ENCODE measurements around the gene GYG1.

The GYG1 gene

DNA sequence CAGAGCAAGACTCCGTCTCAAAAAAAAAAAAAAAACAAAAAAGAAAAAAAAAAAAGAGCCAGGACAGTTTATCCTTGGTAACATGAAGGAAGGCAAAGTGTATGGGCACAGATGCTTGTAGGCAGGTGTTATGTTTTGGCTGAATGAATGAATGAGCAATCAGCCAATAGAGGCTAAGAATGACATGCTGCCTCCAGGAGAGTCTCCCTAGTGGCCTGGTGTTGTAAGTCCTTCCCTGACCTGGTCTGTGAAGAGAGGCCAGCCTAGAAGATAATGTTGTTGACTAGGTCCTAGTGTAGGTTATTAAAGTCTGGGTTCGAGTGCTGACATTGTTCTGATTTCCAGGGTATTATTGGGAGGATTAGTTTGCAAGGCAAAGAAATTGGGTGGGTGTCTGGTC is 24.9 kb downstream of the GYG1 start:
- no peak for DNase-seq (ENCODE audit: low read depth in 1 of 2, low spot score in 1 of 2)

DNA sequence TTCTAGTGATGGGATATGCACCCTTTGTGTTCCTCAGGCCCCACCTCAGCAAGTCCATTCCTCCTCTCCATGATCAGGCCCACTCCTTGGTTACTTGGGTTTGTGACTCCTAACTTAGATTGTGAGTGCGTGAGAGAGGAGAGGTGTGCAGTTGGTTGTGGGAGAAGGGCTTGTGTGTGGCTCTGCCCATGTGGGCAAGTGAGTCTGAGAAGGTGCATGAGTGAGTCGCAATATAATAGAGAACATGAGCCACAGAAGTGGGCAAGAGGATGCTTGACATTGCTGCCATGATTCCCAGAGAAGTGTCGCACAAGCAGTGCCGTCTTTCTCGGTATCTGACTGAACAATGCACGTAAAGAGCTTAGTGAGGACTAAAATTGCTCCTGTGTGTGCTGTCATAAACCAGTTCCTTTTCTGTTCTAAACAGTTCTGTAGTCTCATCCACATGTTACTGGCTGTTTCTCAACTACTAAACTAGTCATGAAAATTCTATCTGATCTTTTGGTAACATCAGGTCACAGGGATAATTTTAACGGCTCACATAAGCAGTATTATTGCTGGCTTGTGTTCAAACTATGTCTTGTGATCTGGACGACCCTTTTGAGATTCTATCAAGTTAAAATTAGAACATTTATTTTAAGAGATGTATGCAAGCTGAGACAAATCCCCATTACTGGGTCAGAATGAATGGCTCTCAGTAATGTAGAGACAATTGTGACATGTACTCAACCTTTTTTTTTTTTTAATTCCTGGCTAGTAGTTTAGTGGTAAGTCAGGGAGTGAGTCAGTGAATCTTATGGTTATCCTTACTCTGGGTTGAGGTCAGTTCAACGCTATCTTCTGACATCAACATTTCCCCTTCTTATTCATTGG is 25.6 kb downstream of the GYG1 start:
- DNase-seq (ENCODE audit: low read depth in 1 of 2, low spot score in 1 of 2) = no peak

DNA sequence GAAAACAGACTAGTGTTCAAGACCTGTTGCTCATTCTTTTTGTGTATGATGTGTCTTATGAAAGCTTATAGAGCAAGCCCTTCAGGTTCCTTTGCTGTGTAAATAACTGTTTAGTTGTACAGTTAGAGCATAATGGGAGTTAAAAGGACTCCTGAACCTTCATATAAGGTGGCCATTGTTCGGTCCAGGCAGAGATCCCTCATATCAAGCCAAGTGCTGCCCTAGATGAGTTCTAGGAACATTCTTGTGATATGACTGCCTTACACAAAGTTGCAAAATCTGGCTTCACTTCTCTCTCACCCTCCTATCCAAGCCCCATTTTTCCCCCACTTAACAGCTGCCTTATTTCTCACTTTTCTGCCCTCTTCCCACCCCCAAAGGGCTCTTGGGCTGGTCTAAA is 26.9 kb downstream of the GYG1 start:
- DNase-seq (ENCODE audit: low read depth in 1 of 2, low spot score in 1 of 2) = no peak

DNA sequence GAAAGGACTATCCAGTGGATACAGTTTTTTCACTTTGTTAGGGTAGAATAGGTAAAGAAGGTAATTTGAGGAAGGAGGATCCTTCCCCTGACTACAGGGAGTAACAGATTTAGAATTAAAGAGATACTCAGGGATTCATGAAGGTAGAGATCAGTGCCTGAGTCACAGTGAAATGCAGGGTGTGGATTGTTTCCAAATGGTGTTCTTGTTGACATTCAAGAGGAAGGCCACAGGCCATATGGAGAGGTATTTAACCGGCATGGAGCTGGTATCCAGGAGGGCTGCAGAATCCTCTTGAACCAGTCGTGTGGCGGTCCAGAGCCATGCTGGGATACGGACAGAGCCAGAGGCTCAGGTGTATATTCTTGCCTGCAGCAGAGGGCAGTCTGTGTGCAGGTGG is 28.2 kb downstream of the GYG1 start:
- no peak for DNase-seq (ENCODE audit: low read depth in 1 of 2, low spot score in 1 of 2)

DNA sequence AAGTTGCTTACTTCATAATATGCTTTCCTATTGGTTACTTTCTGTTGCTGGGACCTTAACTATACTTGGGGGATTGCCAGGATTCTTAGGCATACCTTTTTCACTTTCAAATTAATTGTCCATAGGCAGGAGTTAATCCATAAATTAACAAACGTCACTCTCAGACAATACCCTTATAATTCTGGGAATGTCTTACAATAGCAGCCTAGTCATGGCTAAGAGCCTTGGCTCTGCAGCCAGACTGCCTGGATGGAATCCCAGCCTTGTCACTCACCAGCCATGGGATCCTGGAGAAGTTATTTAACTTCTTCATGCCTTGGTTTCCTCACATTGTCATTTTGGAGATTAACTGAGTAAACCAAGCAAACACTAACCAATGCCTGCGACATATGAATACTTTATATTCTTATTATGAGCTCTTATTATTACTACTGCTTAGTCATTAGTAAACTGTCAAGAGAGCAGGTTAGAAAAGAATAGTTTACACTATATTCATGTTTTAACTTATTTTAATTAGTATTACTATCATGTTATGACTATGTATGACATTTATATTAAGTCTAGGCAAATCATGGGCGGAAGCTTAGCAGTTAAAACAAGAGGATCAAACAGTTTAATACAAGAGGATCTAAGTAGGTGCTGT is 29.0 kb downstream of the GYG1 start:
- no peak for DNase-seq (ENCODE audit: low read depth in 1 of 2, low spot score in 1 of 2)

DNA sequence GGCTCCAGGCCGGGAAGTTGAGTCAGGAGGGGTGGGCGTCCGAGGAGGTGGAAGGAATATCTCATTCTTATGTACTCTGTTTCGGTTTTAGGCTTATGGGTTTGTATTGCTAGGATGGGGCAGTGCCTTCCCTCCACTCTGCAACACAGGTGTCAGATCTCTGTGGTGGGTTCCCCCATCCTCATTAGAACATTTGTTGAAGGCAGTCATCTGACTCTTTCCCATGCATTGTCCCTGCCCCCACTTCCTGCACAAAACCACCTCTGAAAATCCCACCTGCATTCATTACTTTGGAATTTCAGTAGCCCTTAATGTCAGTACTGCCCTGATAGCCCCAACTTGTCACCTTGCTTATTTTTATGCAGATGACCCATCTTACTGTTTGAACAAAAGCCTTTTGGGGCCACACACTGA is 29.5 kb downstream of the GYG1 start:
- DNase-seq (ENCODE audit: low read depth in 1 of 2, low spot score in 1 of 2) = no peak

DNA sequence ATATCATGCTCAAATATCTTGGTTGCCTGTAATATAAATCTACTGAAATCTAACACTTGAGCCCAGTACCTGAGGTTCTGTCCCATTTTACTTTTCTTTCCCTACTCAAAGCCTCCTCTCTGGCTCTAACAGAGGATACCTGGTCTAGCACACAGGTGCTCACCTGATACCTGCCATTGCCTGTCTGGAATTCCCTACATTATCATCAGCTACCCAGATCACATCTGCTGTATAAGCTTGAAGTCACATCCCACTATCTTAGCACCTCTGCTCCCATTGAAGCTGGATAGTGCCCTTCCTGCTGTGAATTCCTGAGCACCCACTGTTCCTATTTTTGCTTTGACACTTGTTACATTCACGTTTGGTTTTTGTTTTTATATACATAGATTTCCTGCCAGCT is 30.5 kb downstream of the GYG1 start:
- DNase-seq (ENCODE audit: low read depth in 1 of 2, low spot score in 1 of 2) = no peak

DNA sequence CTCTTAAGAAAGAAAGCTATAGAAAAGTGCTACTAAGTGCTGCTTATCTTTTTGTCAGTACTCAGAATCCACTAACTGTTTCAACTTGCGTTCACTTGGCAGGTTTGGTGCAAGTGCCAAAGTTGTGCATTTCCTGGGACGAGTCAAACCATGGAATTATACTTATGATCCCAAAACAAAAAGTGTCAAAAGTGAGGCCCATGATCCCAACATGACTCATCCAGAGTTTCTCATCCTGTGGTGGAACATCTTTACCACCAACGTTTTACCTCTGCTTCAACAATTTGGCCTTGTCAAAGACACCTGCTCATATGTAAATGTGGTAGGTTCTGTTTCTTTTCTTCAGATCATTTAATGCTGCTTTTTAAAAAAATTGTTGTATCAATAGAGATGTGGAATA is 32.6 kb downstream of the GYG1 start:
- no peak for DNase-seq (ENCODE audit: low read depth in 1 of 2, low spot score in 1 of 2)

DNA sequence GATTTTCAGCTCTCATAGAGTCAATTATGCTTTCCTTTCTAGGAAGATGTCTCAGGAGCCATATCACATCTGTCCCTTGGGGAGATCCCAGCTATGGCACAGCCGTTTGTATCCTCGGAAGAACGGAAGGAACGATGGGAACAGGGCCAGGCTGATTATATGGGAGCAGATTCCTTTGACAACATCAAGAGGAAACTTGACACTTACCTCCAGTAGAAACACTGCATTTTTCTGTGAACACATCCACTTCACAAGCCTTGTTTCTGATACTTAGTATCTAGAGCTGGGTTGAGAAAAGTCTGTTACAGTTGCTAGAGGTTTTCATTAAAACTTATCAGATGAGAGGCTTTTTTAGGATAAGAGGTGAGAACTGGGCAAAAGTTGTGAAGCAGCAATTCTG is 35.4 kb downstream of the GYG1 start:
- no peak for DNase-seq (ENCODE audit: low read depth in 1 of 2, low spot score in 1 of 2)

DNA sequence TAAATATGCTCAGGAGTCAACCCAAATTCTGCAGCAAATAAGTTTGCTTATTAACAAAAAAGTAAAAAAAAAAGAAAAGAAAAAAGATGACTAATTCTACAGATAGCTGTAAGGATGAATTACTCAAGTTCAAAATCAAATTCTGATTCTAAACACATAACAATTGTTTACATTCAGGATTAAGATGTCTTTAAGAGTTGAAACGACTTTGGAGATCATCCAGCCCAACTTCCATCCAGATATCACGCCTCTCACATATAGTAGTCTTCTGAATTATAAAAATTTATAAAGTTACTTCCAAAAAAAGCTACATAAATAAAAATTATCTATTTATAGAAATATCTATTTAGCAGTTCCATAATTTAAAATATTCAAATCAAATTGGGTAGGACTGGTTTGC is 39.8 kb downstream of the GYG1 start:
- no peak for DNase-seq (ENCODE audit: low read depth in 1 of 2, low spot score in 1 of 2)

DNA sequence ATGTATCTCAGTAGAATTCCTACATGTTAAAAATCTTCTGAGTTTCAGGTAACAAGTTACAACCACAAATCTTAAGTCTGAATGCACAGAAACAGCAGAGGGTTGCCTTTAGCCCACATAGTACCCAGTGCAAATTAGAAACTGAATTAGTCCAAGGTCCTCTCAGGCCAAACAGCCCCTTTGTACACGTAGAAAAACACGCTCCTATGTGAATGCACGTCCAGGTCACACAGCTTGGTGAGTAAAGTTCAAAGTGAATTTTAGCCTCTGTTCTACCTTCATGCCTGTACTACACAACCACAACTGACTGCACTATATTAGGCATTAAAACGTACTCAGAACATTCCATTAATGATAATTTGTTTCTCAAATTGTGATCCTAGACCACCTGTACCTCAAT is 46.3 kb downstream of the GYG1 start:
- DNase-seq (ENCODE audit: low read depth in 1 of 2, low spot score in 1 of 2) = no peak

DNA sequence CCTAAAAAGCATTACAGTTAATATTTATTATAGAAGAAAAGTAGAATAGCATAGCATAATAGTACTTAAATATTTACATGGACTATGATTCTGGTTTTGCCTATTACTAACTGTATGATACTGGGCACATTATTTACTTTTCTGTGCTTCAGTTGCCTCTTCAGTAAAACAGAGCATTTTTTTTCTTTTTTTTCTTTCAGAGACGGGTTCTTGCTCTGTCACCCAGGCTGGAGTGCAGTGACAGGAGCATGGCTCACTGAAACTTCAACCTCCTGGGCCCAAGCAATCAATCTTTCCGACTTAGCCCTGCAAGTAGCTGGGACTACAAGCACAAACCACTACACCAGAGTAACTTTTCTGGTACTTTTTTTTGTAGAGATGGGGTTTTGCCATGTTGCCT is 47.0 kb downstream of the GYG1 start:
- DNase-seq (ENCODE audit: low read depth in 1 of 2, low spot score in 1 of 2) = no peak

DNA sequence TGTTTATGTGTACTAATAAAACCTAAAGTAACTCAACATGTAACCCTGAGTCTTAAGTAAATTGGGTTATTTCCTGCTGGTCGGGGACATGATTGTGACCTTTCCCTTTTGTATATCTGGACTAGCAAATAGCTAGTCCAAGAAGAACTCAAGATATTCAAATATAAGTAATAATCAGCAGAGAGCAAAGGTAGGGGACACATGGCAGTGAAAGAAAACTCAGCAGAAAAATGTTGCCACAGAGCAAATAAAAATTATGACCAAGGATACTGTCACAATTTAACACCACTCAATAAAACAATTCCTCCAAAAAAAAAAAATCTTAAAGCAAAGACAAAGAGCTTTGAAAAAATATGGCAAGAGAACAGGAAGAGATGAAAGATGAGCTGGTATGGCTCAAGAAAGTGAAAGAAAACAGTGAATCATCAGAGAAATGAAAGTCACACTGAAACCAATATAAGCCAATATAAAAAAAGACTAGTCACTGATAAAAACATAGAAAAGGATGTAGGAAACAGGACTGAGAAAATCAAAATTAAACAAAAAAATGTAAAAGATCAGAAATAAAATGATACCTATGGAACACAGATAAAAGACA is 51.5 kb downstream of the GYG1 start:
- DNase-seq (ENCODE audit: low read depth in 1 of 2, low spot score in 1 of 2) = no peak

DNA sequence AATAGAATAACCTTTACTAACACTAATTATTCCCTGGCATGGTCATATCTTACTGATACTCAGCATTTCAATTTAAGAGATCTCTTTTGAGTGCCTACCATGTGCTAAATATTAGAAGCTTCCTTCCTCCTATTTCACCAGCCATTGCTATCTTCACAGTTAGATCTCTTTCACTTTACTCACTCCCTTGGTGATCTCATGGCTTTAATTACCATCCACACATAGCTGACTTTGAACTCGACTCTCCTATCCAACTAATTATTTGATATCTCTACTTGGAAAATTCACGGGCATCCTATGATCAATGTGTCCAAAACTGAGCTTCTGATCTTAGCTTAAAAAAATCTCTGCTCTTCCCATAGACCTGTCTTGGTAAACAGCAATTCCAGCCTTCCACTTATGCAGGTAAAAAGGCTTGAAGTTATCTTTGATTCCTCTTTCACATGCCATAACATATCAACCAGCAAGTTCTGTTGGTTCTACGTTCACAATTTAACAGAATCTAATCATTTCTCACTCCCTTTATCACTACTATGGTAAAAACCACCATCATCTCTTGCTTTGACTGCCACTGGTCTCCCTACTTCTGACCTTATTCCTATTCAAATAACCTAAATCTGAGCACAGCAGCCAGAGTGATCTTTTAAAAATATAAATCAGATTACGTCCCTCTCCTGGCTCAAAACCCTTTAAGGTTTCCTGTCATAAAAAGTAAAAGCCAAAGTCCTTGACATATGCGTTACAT is 53.2 kb downstream of the GYG1 start:
- DNase-seq (ENCODE audit: low read depth in 1 of 2, low spot score in 1 of 2) = no peak

DNA sequence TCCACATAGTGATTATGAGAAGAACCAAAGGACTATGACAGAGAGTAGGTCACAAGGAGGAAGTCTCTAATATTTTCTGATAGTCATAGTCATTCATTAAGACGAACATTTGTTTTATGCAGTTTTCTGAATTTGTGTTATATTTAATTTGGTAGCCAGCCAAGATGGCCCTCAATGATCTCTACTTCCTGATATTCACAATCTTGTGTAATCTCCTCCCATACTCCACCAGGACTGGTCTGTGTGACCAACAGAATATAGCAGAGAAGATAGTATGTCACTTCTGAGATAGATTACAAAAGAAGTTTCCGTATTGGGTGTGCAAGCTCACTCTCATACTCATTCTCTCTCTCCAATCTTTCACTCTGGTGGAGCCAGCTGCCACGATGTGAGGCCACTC is 64.2 kb downstream of the GYG1 start:
- DNase-seq (ENCODE audit: low read depth in 1 of 2, low spot score in 1 of 2) = no peak

DNA sequence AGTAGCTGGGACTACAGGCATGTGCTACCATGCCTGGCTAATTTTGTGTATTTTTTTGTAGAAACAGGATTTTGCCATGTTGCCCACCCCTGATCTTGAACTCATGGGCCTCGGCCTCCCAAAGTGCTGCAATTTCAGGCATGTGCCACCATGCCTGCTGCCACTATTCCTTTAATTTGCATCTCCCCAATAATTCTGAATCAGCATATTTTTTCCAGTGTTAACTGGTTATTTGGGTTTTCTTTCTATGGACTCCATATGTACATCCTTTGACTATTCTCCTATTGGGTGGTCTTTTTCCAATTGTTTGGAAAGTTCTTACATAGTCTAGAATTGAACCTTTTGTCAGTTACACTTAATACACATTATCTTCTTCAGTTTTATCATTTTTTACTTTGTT is 66.9 kb downstream of the GYG1 start:
- no peak for DNase-seq (ENCODE audit: low read depth in 1 of 2, low spot score in 1 of 2)

DNA sequence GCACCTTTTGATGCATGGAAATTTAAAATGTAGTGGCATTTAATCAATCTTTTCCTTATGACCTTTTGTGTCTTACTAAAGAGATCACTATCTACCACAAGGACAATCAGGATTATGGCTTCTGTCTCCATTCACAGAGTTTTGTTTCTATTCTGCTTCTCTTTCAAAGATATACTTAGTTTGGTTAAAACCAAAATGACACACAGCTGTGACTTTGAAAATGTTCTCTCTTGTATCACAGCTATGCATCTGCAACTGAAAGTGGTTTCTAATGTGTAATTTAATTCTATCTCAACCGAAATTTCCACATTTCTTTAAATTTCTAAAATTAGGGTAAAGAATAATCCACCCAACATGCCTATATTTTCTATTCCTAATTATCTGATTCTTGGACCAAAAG is 67.3 kb downstream of the GYG1 start:
- no peak for DNase-seq (ENCODE audit: low read depth in 1 of 2, low spot score in 1 of 2)

DNA sequence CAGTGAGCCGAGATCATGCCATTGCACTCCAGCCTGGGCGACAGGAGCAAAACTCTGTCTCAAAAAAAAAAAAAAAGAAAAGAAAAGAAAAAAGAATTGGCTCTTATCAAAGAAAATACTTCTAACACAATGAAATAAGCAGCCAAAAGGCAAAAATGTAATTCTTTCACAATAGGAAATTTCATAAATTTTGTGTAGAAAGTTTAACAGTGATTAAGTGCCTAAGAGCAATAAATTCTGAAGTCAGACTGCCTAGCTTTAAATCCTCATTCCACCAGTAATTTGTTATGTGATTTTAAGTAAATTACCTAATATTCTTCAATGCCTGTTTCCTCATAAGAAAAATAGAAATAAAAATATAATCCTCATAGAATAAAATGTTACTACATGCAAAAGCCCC is 70.4 kb downstream of the GYG1 start:
- no peak for DNase-seq (ENCODE audit: low read depth in 1 of 2, low spot score in 1 of 2)

DNA sequence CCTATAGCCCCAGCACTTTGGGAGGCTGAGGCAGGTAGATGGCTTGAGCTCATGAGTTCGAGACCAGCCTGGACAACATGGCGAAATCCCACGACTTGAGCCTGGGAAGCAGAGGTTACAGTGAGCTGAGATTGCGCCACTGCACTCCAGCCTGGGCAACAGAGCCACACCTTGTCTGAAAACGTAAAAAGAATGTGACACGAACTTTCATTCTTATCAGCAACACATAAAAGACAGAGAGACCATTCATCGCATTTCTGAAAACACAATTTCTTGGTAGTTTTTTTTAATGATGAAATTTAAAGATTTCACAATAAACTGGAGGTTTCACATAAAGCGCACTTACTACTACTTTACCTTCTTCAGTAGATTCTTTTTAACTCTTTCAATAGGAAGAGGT is 76.5 kb downstream of the GYG1 start:
- no peak for DNase-seq (ENCODE audit: low read depth in 1 of 2, low spot score in 1 of 2)

Measured in activated CD4-positive, alpha-beta T cell treated with anti-CD3 and anti-CD28 coated beads, Interleukin-2, amount 50 U/mL, for 24 hours (primary cell).